ENCODE data around the gene MON2. TPM values are rescaled to one million over a fixed set of nuclear protein-coding genes. Genes with fewer than 3 reads are reported as not detected.

Gene MON2
- total and polyA plus RNA-seq, 2 of the 8 experiments (the other 6 are each of a cell fraction or from before 2014, with no cell fraction given) = 3.8 to 21.8 TPM

DNA sequence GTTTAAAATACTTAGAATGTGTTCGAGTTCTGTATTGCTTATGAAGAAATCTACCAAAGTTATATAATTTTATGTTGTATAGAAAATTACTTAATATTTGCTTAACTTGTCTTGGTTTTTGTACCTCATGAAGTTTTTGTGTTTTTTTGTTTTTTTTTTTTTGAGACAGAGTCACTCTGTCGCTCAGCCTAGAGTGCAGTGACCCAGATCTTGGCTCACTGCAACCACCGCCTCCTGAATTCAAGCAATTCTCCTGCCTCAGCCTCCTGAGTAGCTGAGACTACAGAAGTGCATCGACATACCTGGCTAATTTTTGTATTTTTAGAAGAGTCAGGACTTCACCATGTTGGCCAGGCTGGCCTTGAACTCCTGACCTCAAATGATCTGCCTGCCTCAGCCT is 69.9 kb downstream of the MON2 start:
- Histone ChIP-seq H2AFZ (ENCODE audit: low read length) (no peak overlapping the region), H3K27me3 (replicated peaks in 1 of 4; ENCODE audit: control insufficient read depth in 3 of 4, extremely low read depth in 1 of 4, insufficient read depth in 3 of 4, low read length in 3 of 4) (peaks cover 0 to 1% (median 0%) of the 10 kb centered on the region in 4 experiments; a peak in 1 of 7 replicates), H2BK20ac (ENCODE audit: low read length) (no peak overlapping the region), H3K4me2 (ENCODE audit: insufficient read depth in 1 of 2, low read depth in 2 of 2, low read length in 2 of 2) (no peak overlapping the region), H2BK15ac (ENCODE audit: low read length) (no peak overlapping the region), H3K27ac (ENCODE audit: low read depth, low read length) (no peak overlapping the region), H4K8ac (ENCODE audit: extremely low read depth, insufficient read depth, low read length) (no peak overlapping the region), H3K9me3 (ENCODE audit: insufficient read depth in 2 of 2, low read depth in 1 of 2, low read length in 1 of 2) (no peaks in the 10 kb centered on the region), H3K14ac (ENCODE audit: insufficient read length) (no peak overlapping the region), H3K18ac (ENCODE audit: extremely low read depth, low read length) (no peak overlapping the region), H3K9ac (replicated peaks in 1 of 4; ENCODE audit: extremely low read depth in 1 of 4, low read depth in 3 of 4, low read length in 3 of 4) (no peak overlapping the region), H2BK12ac (ENCODE audit: low read depth, low read length) (no peak overlapping the region), H3K36me3 (ENCODE audit: control insufficient read depth in 2 of 4, insufficient read depth in 4 of 4, low read length in 3 of 4) (peaks cover 0 to 26% (median 9%) of the 10 kb centered on the region in 4 experiments; a peak in 4 of 8 replicates), H3K79me1 (ENCODE audit: low read depth, low read length) (no peaks in the 10 kb centered on the region), H2AK5ac (ENCODE audit: low read depth, low read length) (no peak overlapping the region), H3K79me2 (ENCODE audit: control insufficient read depth in 1 of 2, insufficient read depth in 2 of 2, low read length in 2 of 2) (no peaks in the 10 kb centered on the region), H2BK120ac (replicated peaks; ENCODE audit: low read depth, low read length) (no peak overlapping the region), H3K23ac (ENCODE audit: insufficient read length) (no peak overlapping the region), H3K4me1 (replicated peaks in 1 of 4; ENCODE audit: control insufficient read depth in 3 of 4, insufficient read depth in 4 of 4, low read length in 3 of 4) (no peaks in the 10 kb centered on the region), H4K5ac (ENCODE audit: insufficient read length, low read depth, low read length) (no peak overlapping the region), H2BK5ac (ENCODE audit: low read depth, low read length) (no peak overlapping the region), H4K91ac (replicated peaks; ENCODE audit: insufficient read length, low read length) (no peak overlapping the region), H3K4ac (replicated peaks; ENCODE audit: insufficient read length, low read depth, low read length) (no peak overlapping the region), H3K56ac (replicated peaks; ENCODE audit: insufficient read length, low read depth, low read length) (no peak overlapping the region), H3K4me3 (ENCODE audit: extremely low read depth in 1 of 4, insufficient read depth in 2 of 4, low read depth in 3 of 4, low read length in 4 of 4) (no peak overlapping the region), H4K20me1 (replicated peaks in 1 of 2; ENCODE audit: control insufficient read depth in 1 of 2, insufficient read depth in 2 of 2, low read length in 2 of 2) (no peaks in the 10 kb centered on the region), H3K23me2 (ENCODE audit: low read depth, low read length) (no peaks in the 10 kb centered on the region)
- ChIA-PET POLR2A (ENCODE audit: partially characterized antibody) (no interaction called here), CTCF (ENCODE audit: partially characterized antibody) (no interaction called here)
- FAIRE-seq (no peak), DNase-seq (ENCODE audit: low read depth in 1 of 2, low spot score in 2 of 2) (no peak)
- WGBS, 2 experiments (ENCODE audit: extremely low coverage in 1 of 2, insufficient coverage in 1 of 2, insufficient read length in 1 of 2, insufficient replicate concordance in 2 of 2, low coverage in 1 of 2, low lambda C conversion rate in 2 of 2, missing lambda C conversion rate in 1 of 2) = 75% methylated on average over 4 of the region's 4 CpGs; no CpG with 5 or more reads in 1 of the 2 experiments
- TF ChIP-seq RBBP5 (IDR thresholded peaks at IDR 0.05; ENCODE audit: borderline replicate concordance, low read depth, low read length) (no peak), GABPA (IDR thresholded peaks at IDR 0.05; ENCODE audit: borderline replicate concordance, insufficient read depth, low read length) (no peak), POU5F1 (IDR thresholded peaks at IDR 0.05; ENCODE audit: low read depth, low read length) (no peak), SIRT6 (IDR thresholded peaks at IDR 0.05; ENCODE audit: low read length) (no peak), POLR2A (IDR thresholded peaks at IDR 0.05; ENCODE audit: control extremely low read depth in 1 of 2, low read depth in 2 of 2, low read length in 2 of 2) (no peak), HDAC6 (IDR thresholded peaks at IDR 0.05; ENCODE audit: low read depth, low read length) (no peak)
- TF ChIP-seq, protein P1, sequence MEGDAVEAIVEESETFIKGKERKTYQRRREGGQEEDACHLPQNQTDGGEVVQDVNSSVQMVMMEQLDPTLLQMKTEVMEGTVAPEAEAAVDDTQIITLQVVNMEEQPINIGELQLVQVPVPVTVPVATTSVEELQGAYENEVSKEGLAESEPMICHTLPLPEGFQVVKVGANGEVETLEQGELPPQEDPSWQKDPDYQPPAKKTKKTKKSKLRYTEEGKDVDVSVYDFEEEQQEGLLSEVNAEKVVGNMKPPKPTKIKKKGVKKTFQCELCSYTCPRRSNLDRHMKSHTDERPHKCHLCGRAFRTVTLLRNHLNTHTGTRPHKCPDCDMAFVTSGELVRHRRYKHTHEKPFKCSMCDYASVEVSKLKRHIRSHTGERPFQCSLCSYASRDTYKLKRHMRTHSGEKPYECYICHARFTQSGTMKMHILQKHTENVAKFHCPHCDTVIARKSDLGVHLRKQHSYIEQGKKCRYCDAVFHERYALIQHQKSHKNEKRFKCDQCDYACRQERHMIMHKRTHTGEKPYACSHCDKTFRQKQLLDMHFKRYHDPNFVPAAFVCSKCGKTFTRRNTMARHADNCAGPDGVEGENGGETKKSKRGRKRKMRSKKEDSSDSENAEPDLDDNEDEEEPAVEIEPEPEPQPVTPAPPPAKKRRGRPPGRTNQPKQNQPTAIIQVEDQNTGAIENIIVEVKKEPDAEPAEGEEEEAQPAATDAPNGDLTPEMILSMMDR (IDR thresholded peaks at IDR 0.05; ENCODE audit: control extremely low read depth in 1 of 3, insufficient read depth in 1 of 3, low read depth in 1 of 3, low read length in 3 of 3) = no peak
